Fibroblast of the aortic adventitia (primary cell): Measurements from ENCODE around the gene DACT3. TPM values are rescaled to one million over a fixed set of nuclear protein-coding genes. Genes with fewer than 3 reads are reported as not detected.

Source experiments
- DNase-seq: peaks from one replicate; pipeline ENCODE4 v3.0.0-alpha.2; 2010; ENCODE audit warnings: low read depth
- H3K4me3 ChIP-seq: 2 replicates; pipeline ENCODE4 v1.5.1; 2011; ENCODE audit warnings: low read depth, mild to moderate bottlenecking, control low read depth, low read length, moderate library complexity
- total RNA-seq: library from RNA; depleted of rRNA; stranded (reverse); fragments of >200 nt; gene quantifications from 2 replicates; pipeline ENCODE4 v1.2.3, GENCODE V29; 2012; ENCODE audit warnings: low replicate concordance
- TF ChIP-seq, protein P1 (sequence below): IDR thresholded peaks from 2 replicates; pipeline ENCODE4 v1.5.1; 2011; ENCODE audit warnings: mild to moderate bottlenecking, low read length, control low read depth, inconsistent platforms; ENCODE audit not compliant: insufficient read depth

DACT3 gene
- total RNA-seq, 1 donor, result 5.1 TPM

DNA sequence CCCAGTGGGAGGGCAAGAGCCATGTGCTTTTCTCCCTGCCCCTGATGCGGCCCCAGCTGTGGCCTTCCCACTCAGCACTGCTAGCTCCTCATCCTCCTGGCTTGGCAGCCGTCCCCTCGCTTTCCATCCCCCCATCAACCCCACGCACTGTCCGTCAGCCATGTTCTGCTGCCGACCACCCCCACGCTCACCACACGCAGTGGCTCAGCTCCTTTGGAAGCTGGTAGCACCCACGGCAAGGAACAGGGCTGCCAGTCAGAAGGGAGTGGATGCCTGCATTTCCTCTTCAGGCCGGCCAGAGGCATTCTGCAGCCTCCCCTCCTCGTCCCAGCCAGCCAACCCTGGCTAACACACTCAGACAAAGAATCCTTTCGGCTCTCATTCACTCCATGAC is 53.5 kb downstream of the DACT3 start:
- no peak overlapping the region for H3K4me3 ChIP-seq
- DNase-seq, result no peak
- TF ChIP-seq, protein P1, sequence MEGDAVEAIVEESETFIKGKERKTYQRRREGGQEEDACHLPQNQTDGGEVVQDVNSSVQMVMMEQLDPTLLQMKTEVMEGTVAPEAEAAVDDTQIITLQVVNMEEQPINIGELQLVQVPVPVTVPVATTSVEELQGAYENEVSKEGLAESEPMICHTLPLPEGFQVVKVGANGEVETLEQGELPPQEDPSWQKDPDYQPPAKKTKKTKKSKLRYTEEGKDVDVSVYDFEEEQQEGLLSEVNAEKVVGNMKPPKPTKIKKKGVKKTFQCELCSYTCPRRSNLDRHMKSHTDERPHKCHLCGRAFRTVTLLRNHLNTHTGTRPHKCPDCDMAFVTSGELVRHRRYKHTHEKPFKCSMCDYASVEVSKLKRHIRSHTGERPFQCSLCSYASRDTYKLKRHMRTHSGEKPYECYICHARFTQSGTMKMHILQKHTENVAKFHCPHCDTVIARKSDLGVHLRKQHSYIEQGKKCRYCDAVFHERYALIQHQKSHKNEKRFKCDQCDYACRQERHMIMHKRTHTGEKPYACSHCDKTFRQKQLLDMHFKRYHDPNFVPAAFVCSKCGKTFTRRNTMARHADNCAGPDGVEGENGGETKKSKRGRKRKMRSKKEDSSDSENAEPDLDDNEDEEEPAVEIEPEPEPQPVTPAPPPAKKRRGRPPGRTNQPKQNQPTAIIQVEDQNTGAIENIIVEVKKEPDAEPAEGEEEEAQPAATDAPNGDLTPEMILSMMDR, result no peak

DNA sequence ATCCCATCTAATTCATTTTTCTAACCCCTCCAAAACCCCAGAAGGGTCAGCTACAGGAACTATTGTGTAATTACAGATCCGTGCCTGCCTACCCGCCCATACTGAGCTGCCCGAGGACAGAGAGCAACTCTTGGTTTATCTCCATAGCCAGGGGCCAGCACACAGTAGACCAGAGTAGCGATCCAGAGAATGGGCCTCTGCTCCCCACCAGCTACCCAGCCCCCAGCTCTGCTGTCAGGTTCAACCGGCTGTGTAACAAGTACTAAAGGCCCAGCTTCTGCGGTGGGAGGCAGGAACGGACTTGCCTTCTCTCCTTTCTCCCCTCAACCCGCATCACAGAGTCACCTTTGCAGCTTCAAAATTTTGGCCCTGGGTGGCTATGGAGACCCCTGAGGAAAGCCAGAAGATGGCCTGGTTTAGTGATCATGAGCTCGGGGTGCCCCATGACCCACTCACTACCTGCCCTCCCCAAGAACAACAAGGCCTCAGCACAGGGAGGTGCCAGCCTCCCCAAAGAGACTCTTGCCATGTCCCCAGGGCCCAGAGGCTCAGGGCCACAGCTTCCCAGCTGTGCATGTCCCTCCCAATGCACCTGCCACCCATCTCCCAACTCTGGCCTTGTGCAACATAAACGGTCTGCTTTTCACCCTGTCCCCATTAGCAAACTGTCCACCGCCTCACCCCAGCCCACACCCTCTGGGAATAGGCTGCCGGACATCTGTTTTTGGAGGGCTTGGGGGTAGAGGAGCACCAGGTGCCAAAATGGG is 54.1 kb downstream of the DACT3 start:
- TF ChIP-seq, protein P1, result no peak
- no peak overlapping the region for H3K4me3 ChIP-seq
- no peak for DNase-seq

DNA sequence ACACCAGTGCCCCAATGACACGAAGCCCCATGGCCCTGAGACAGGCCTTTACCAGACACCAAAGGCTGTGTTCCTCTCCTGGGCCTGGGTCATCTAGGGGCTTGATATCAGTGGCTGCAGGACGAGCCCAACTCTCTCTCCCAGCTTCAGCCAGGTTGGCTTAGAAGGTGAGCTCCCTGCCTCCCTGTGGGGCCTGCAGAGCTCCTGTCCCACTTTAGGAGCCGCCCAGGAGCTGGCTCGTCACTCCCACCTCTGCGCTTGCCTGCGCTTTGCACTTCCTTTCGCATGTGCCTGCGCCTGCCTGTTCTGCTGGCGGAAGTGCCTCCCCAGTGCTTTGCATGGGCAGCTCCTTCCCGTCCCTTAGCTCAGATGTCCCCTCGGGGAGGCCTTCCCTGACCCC is 55.0 kb downstream of the DACT3 start:
- TF ChIP-seq, protein P1, result no peak
- no peak for DNase-seq
- H3K4me3 ChIP-seq, result no peak overlapping the region

DNA sequence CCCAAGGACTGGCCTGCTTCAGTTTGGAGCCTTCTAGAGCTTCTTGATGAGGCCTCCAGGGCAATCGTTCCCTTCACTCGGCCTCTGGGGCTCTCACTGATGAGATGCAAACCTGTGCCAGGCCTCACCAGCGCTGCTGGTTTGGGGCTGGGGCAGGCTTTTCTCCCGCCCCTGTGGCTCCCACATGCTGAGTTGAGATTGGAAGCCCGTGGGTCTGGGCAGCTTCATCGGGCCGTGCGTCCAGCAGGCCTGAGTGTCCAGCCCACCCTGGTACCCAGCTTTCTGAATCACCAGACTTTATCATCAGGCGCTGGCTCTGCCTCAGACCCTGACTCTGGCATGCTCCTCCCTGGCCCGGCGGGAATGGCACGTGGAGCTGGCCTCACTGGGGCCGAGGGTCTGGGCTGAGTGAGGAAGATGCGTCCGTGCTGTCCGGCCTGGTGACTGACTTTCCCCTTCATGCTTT is 55.6 kb downstream of the DACT3 start:
- TF ChIP-seq, protein P1, result no peak
- peak overlapping the region; percentile 35 for H3K4me3 ChIP-seq
- DNase-seq, result peak; percentile 28

DNA sequence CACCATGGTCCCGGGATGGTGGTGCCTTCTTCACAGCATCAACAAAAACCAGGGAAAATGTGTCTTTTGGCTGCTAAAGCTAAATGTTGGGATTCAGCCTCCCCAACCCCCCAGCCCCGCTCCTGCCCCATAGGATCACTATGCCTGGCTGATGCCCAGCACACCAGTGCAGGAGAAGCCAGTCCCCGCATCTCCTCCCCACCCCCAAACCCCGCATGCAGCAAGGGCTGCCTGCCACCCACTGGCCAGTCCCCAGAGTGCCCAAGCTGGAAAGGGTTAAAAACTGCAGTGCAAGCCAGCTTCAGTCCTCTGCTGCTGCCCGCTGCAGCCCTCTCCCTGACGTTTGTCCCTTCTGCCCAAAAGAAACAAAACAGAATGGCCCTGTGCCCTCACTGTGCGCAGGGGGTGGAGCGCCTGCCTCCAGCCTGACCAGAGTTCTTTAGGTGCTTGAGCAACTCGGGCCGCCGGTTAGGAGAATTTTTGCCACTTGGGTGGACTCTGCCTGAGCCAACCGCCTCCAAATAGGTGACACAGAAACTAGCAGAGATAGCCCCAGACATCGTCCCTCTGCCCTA is 56.1 kb downstream of the DACT3 start:
- no peak for DNase-seq
- peak overlapping the region; percentile 35 for H3K4me3 ChIP-seq
- TF ChIP-seq, protein P1, result no peak

DNA sequence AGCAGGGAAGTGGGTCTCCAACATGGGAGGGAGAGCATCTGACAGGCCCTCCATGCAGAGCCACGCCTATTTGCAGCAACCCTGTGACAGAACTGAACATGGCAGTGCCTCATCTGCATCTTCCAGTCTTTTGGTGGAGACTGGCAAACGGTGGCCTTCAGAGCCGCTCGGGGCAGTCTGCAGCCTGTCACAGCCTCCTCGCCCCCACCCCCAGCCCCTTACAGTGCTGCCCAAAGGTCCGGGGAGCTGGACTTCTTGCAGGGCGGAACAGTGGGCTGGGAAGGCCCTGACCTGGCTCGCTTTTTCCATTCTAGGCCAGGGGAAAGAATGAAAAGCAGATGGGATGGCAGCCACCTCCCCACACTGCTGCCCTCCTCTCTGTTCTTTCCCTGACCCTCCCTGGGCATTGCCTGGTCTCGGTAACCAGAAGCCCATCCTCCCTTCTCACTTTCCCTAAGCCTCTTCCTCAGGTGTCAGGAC is 57.2 kb downstream of the DACT3 start:
- H3K4me3 ChIP-seq, result peak overlapping the region; percentile 94
- TF ChIP-seq, protein P1, result no peak
- DNase-seq, result no peak
